ENCODE measurements around the gene EPN2.

DNA sequence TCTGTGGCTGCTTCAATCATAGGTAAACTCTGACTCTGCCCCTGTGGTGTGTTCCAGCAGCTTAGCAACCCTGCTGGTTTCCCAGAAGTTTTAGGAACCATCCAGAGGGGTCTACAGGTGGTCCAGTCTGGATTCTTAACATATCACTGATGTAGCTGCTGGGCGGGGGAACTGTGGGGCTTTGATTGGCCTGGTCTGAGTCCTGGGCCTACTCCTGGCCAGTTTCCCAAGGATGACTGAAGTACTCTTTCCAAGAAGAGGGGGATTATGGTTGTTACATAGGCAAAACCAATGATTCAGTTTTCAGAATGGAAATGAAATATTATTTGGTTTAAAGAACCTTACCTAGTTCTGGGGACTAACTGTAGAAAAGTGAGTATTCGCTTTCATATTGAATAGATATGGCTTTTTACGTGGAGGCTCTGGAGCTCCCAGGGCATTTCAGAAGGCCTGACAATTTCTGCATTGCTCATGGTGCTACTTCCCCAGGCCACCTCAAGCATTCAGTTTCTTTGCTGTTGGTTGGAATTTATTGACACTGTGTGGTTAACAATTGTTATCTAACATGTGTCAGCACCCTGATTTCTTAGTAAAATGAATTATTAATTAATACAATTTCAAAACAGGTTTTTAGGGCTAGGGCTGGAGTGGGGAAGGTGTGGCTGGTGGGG lies 38.4 kb downstream of the EPN2 start:
- TF ChIP-seq, protein P1, sequence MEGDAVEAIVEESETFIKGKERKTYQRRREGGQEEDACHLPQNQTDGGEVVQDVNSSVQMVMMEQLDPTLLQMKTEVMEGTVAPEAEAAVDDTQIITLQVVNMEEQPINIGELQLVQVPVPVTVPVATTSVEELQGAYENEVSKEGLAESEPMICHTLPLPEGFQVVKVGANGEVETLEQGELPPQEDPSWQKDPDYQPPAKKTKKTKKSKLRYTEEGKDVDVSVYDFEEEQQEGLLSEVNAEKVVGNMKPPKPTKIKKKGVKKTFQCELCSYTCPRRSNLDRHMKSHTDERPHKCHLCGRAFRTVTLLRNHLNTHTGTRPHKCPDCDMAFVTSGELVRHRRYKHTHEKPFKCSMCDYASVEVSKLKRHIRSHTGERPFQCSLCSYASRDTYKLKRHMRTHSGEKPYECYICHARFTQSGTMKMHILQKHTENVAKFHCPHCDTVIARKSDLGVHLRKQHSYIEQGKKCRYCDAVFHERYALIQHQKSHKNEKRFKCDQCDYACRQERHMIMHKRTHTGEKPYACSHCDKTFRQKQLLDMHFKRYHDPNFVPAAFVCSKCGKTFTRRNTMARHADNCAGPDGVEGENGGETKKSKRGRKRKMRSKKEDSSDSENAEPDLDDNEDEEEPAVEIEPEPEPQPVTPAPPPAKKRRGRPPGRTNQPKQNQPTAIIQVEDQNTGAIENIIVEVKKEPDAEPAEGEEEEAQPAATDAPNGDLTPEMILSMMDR (IDR thresholded peaks at IDR 0.05), result no peak
- TF ChIP-seq POLR2A (IDR thresholded peaks at IDR 0.05), result no peak

Data from testis (tissue), 2 donors.